Cardiac ventricle fibroblast (primary cell): ENCODE measurements around the gene PM20D1. TPM values are rescaled to one million over a fixed set of nuclear protein-coding genes. Genes with fewer than 3 reads are reported as not detected.

ENCODE experiments used
- total RNA-seq: library from RNA; depleted of rRNA; stranded (reverse); fragments of >200 nt; gene quantifications from 2 replicates; pipeline ENCODE4 v1.2.3, GENCODE V29; 2015

The PM20D1 gene
- total RNA-seq = not detected in 2 replicates

GRCh38 chr1:205849619-205850355 lies at the start of gene PM20D1:
Gene PM20D1 (minus strand): TSS chr1:205850132. CDS start chr1:205850072, 60 bp downstream.

GRCh38 chr1:205812878-205813754 lies 36.8 kb downstream of the PM20D1 start, which contains the start of gene SLC41A1:
Gene SLC41A1 (minus strand): TSS chr1:205813198. CDS start chr1:205810441, 2,757 bp downstream.

Other genes starting within 250 kb of the PM20D1 start
- 18.9 and 25.6 TPM in 2 replicates for gene ELK4, start 218.1 kb downstream of the PM20D1 start, total RNA-seq
- 3.2 and 5.5 TPM in 2 replicates for gene SLC45A3, start 169.6 kb downstream of the PM20D1 start, total RNA-seq
- 77.3 and 87.9 TPM in 2 replicates for gene NUCKS1, start 100.0 kb downstream of the PM20D1 start, total RNA-seq
- 26.5 and 27.6 TPM in 2 replicates for gene RAB29, start 74.7 kb downstream of the PM20D1 start, total RNA-seq
- gene SLC41A1, start 36.9 kb downstream of the PM20D1 start, total RNA-seq = 20.7 and 23.2 TPM in 2 replicates
- gene SLC26A9, start 93.3 kb upstream of the PM20D1 start, total RNA-seq = not detected in 2 replicates
- gene RAB7B, start 153.3 kb upstream of the PM20D1 start, total RNA-seq = 5.2 and 6.2 TPM in 2 replicates
- not detected in 2 replicates for gene CTSE, start 173.8 kb upstream of the PM20D1 start, total RNA-seq
- not detected in 2 replicates for gene RHEX, start 203.0 kb upstream of the PM20D1 start, total RNA-seq